Ishikawa (cell line): ENCODE results near the gene M1AP.
A peak's percentile ranks its signal among the peaks of the same experiment; 100 is the strongest.

ENCODE experiments used
- CEBPB ChIP-seq: IDR thresholded peaks from 2 replicates; pipeline ENCODE4 v1.6.1; 2012
- CREB1 ChIP-seq: IDR thresholded peaks from 2 replicates; pipeline ENCODE4 v1.6.1; 2012; ENCODE audit warnings: low read depth
- EGR1 ChIP-seq: IDR thresholded peaks from 2 replicates; pipeline ENCODE4 v1.6.1; 2012
- EP300 ChIP-seq: IDR thresholded peaks from 2 replicates; pipeline ENCODE4 v1.6.1; 2012; ENCODE audit warnings: borderline replicate concordance
- FOXM1 ChIP-seq: IDR thresholded peaks from 2 replicates; pipeline ENCODE4 v1.6.1; 2012; ENCODE audit warnings: low read depth, borderline replicate concordance
- MAX ChIP-seq: IDR thresholded peaks from 2 replicates; pipeline ENCODE4 v1.6.1; 2012
- NFIC ChIP-seq: IDR thresholded peaks from 2 replicates; pipeline ENCODE4 v1.6.1; 2012
- RAD21 ChIP-seq: IDR thresholded peaks from 2 replicates; pipeline ENCODE4 v1.6.1; 2012; ENCODE audit warnings: low read depth
- TAF1 ChIP-seq: IDR thresholded peaks from 2 replicates; pipeline ENCODE4 v1.6.1; 2012; ENCODE audit warnings: low read depth, mild to moderate bottlenecking
- TCF12 ChIP-seq: IDR thresholded peaks from 2 replicates; pipeline ENCODE4 v1.6.1; 2012; ENCODE audit warnings: low read depth
- TEAD4 ChIP-seq: IDR thresholded peaks from 2 replicates; pipeline ENCODE4 v1.6.1; 2012
- YY1 ChIP-seq: IDR thresholded peaks from 2 replicates; pipeline ENCODE4 v1.6.1; 2012; ENCODE audit warnings: low read depth
- ZBTB7A ChIP-seq: IDR thresholded peaks from 2 replicates; pipeline ENCODE4 v1.6.1; 2012; ENCODE audit warnings: low read depth
- TF ChIP-seq, protein P1 (sequence below): IDR thresholded peaks from 2 replicates; pipeline ENCODE4 v1.6.1; 2012; ENCODE audit warnings: low read depth, mild to moderate bottlenecking
- TF ChIP-seq, protein P2 (sequence below): IDR thresholded peaks from 2 replicates; pipeline ENCODE4 v1.6.1; 2012

Gene M1AP

DNA sequence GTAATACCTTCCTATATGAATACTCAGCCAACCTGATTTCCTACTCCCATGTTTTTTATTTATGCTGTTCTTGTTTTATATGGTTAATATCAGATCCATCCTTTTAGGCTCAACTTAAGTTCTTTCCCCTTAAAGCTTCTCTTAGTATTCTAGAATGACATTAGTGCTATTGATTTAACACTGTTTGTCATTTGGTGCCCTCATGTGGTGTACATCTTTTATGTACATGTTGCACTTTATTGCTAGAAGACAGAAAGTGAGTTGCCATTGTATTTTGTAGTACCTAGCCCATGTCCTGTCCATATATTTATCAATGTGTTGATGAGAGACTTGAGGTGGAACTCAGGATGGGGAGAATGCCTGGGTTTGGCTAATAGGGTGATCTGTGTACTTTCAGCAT, 115.9 kb downstream of the M1AP start:
- TF ChIP-seq FOXM1 (no peak), NFIC (no peak), CREB1 (no peak), YY1 (no peak), TAF1 (no peak), RAD21 (peak; percentile 40)

GRCh38 chr2:74531666-74532065, 116.5 kb downstream of the M1AP start:
- no peak for TF ChIP-seq ZBTB7A
- no peak for TF ChIP-seq CREB1
- no peak for TF ChIP-seq MAX
- TF ChIP-seq FOXM1 = no peak
- no peak for TF ChIP-seq RAD21
- no peak for TF ChIP-seq TAF1
- TF ChIP-seq NFIC = no peak
- TF ChIP-seq YY1 = no peak
- TF ChIP-seq, protein P1, sequence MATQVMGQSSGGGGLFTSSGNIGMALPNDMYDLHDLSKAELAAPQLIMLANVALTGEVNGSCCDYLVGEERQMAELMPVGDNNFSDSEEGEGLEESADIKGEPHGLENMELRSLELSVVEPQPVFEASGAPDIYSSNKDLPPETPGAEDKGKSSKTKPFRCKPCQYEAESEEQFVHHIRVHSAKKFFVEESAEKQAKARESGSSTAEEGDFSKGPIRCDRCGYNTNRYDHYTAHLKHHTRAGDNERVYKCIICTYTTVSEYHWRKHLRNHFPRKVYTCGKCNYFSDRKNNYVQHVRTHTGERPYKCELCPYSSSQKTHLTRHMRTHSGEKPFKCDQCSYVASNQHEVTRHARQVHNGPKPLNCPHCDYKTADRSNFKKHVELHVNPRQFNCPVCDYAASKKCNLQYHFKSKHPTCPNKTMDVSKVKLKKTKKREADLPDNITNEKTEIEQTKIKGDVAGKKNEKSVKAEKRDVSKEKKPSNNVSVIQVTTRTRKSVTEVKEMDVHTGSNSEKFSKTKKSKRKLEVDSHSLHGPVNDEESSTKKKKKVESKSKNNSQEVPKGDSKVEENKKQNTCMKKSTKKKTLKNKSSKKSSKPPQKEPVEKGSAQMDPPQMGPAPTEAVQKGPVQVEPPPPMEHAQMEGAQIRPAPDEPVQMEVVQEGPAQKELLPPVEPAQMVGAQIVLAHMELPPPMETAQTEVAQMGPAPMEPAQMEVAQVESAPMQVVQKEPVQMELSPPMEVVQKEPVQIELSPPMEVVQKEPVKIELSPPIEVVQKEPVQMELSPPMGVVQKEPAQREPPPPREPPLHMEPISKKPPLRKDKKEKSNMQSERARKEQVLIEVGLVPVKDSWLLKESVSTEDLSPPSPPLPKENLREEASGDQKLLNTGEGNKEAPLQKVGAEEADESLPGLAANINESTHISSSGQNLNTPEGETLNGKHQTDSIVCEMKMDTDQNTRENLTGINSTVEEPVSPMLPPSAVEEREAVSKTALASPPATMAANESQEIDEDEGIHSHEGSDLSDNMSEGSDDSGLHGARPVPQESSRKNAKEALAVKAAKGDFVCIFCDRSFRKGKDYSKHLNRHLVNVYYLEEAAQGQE = no peak
- TF ChIP-seq EGR1 = no peak
- TF ChIP-seq TCF12 = no peak
- no peak for TF ChIP-seq TEAD4
- TF ChIP-seq, protein P2, sequence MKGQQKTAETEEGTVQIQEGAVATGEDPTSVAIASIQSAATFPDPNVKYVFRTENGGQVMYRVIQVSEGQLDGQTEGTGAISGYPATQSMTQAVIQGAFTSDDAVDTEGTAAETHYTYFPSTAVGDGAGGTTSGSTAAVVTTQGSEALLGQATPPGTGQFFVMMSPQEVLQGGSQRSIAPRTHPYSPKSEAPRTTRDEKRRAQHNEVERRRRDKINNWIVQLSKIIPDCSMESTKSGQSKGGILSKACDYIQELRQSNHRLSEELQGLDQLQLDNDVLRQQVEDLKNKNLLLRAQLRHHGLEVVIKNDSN = no peak
- TF ChIP-seq CEBPB = no peak

DNA sequence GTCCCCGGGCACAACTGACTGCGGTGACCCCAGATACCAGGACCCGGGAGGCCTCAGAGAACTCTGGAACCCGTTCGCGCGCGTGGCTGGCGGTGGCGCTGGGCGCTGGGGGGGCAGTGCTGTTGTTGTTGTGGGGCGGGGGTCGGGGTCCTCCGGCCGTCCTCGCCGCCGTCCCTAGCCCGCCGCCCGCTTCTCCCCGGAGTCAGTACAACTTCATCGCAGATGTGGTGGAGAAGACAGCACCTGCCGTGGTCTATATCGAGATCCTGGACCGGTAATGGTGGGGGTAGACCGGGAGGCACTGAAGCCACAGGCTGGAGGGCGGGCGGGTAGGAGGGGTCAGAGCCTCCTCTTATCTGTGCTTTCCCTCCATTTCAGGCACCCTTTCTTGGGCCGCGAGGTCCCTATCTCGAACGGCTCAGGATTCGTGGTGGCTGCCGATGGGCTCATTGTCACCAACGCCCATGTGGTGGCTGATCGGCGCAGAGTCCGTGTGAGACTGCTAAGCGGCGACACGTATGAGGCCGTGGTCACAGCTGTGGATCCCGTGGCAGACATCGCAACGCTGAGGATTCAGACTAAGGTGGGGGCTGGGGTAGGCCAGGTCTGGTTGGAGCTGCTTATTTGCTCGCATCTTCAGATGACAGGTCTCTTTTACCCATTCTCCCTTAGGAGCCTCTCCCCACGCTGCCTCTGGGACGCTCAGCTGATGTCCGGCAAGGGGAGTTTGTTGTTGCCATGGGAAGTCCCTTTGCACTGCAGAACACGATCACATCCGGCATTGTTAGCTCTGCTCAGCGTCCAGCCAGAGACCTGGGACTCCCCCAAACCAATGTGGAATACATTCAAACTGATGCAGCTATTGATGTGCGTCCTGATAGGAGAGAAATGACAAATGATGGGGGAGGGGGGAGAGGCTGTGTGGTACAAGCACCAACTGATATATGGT, 117.6 kb downstream of the M1AP start:
- TF ChIP-seq, protein P2 = no peak
- TF ChIP-seq CEBPB (no peak), FOXM1 (no peak), ZBTB7A (peak; percentile 48; the same call in 1 of the 2 replicates), EGR1 (no peak), MAX (peak; percentile 81)

- TF ChIP-seq FOXM1 (no peak), CREB1 (no peak; the same call in none of the 2 replicates), MAX (peak; percentile 81), NFIC (peak; percentile 45; the same call in 1 of the 2 replicates), CEBPB (no peak), TEAD4 (peak; percentile 69), EGR1 (0 out of 2 replicates have a peak, but pooled peaks have one; percentile 36), TAF1 (peak; percentile 99), TCF12 (peak; percentile 55; the same call in 1 of the 2 replicates), ZBTB7A (peak; percentile 94), YY1 (peak; percentile 96), EP300 (no peak; the same call in 1 of the 2 replicates), RAD21 (no peak)
- TF ChIP-seq, protein P2 = peak; percentile 29
- TF ChIP-seq, protein P1 = 0 out of 2 replicates have a peak, but pooled peaks have one; percentile 30
Measured at GRCh38 chr2:74529357-74530238, 118.5 kb downstream of the M1AP start, which contains the start of the genes AUP1 and HTRA2. AUP1 (minus strand) TSS chr2:74529706; CDS start chr2:74529629, 77 bp downstream. HTRA2 (plus strand) TSS chr2:74529933; CDS start chr2:74530007, 74 bp downstream.
